GM12891 (cell line): ENCODE data around the gene CAPS.
A peak's percentile ranks its signal among the peaks of the same experiment; 100 is the strongest.

Experiments used
- POLR2A ChIP-seq: IDR thresholded peaks from 2 replicates; pipeline ENCODE4 v1.6.1; 2011; ENCODE audit warnings: low read depth, low read length, control low read depth
- POLR2AphosphoS5 ChIP-seq: IDR thresholded peaks from 2 replicates; pipeline ENCODE4 v1.6.1; 2011; ENCODE audit warnings: low read depth, low read length, control low read depth
- SPI1 ChIP-seq: IDR thresholded peaks from 2 replicates; pipeline ENCODE4 v1.6.1; 2011; ENCODE audit warnings: low read depth, low read length, control low read depth

DNA sequence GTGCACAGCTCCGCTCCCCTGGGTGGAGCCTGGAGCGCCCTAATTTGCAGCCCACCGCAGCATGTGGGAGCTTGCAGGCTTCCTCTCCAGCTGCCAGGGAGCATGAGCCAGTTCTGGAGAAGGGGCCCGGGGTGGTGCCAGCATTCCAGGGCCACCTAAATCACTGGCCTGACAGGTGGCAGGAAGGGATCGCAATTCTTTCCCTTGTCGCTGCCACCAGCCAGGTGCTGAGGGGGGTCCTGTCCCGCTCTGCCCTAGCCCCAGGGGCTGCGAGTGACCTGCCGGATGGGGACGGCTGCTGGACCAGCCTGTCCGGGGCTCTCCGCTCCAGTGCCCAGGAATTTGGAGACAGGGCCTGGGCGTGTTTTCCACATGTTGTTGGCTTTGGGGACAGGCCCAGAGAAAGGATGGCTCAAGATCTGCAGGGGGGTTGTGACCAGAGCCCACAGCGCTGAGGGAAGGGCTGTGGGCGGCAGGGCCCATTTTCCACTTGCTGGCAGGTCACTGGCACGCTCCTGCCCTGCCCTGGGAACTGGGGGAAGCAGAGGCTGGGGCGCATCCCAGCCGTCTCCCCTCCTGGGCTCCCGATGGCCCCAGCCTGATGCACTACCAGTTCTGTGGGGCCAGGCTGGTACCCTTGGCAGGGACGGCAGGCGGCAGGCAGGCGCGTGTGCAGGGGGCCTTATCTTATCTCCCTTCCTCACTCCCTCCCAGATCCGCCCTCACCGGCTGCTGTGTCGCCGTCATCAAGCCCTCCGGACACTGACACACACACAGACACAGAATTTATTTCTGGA, 19.9 kb upstream of the CAPS start:
- peak; percentile 52; the same call in 1 of the 2 replicates for TF ChIP-seq POLR2AphosphoS5
- no peak for TF ChIP-seq SPI1
- TF ChIP-seq POLR2A: peak; percentile 44; the same call in 1 of the 2 replicates
